Esophagus squamous epithelium (tissue), 5 donors: ENCODE results near the gene PUS1. TPM values are rescaled to one million over a fixed set of nuclear protein-coding genes. Genes with fewer than 3 reads are reported as not detected.

Experiments used
- DNase-seq: peaks from one replicate; lab custom pipeline; 2025; lab: John Stamatoyannopoulos, UW
- H3K27ac ChIP-seq, 4 donors: fragments of 200-600 bp; sonication (generic); one replicate each; pipeline ENCODE4 v1.5.1; 2016 to 2019; ENCODE audit warnings: mild to moderate bottlenecking in 1 of 4
- H3K27me3 ChIP-seq, 4 donors: fragments of 200-600 bp; sonication (generic); 1 replicate in 3 of 4; 2 replicates in 1 of 4; pipeline versions ENCODE4 v1.5.1 to v1.6.0; 2017 to 2021; ENCODE audit warnings: antibody characterized with exemption in 1 of 4
- H3K36me3 ChIP-seq, 3 donors: fragments of 200-600 bp; sonication (generic); one replicate each; pipeline ENCODE4 v1.5.1; 2016 to 2019
- H3K4me1 ChIP-seq, 3 donors: fragments of 200-600 bp; sonication (generic); one replicate each; pipeline ENCODE4 v1.5.1; 2017 to 2019
- H3K4me3 ChIP-seq, 4 donors: fragments of 200-600 bp; sonication (generic); 1 replicate in 3 of 4; 2 replicates in 1 of 4; pipeline ENCODE4 v1.5.1; 2016 to 2019; ENCODE audit warnings: mild to moderate bottlenecking in 2 of 4, moderate library complexity in 1 of 4
- H3K9me3 ChIP-seq, 3 donors: fragments of 200-600 bp; sonication (generic); one replicate each; pipeline ENCODE4 v1.5.1; 2016 to 2019
- CTCF ChIP-seq, 6 experiments: fragments of 450-650 bp in 4 of 6; fragments of 200-600 bp in 2 of 6; sonication (generic) in 2 of 6; IDR thresholded peaks; one replicate each; pipeline ENCODE4 v1.5.1; 2016 to 2019; ENCODE audit warnings: antibody characterized with exemption in 6 of 6, mild to moderate bottlenecking in 4 of 6, moderate library complexity in 4 of 6
- POLR2A ChIP-seq, 4 donors: fragments of 450-650 bp; IDR thresholded peaks; one replicate each; pipeline ENCODE4 v1.6.1; 2017; ENCODE audit warnings: antibody characterized with exemption in 4 of 4, mild to moderate bottlenecking in 4 of 4, moderate library complexity in 3 of 4
- WGBS, 2 donors: methylation state at CpG; one replicate each; pipeline ENCODE4 v1.1.5; 2018; 5-methylcytosine and 5-hydroxymethylcytosine counted together
- intact Hi-C: fragments of 100-400 bp; cut with DNase I; formaldehyde crosslinking; loops from one replicate; pipeline ENCODE4 v1.15.0; 2022
- total RNA-seq, 4 donors: library from RNA; depleted of rRNA; stranded (reverse); fragments of >200 nt; gene quantifications; one replicate each; pipeline ENCODE4 v1.1.0, GENCODE V29; 2016
- donor health status: DM: yes; HTN: yes; CAD: no.

PUS1 gene
- total RNA-seq, 4 donors from 2014 or later, result 8.1 to 24.2 (median 19.8) TPM

GRCh38 chr12:131919051-131919347 lies 10.1 kb upstream of the PUS1 start:
- H3K4me1 ChIP-seq, result peaks cover 0 to 14% (median 0%) of the 10 kb centered on the region in 3 donors
- H3K36me3 ChIP-seq, result peaks cover 43 to 88% (median 46%) of the 10 kb centered on the region in 3 donors
- no peak for DNase-seq
- 81 to 87% methylated on average over 5 of the region's 19 CpGs for WGBS, 2 donors
- no peak overlapping the region for H3K27ac ChIP-seq
- no peaks in the 10 kb centered on the region for H3K27me3 ChIP-seq
- no peaks in the 10 kb centered on the region for H3K9me3 ChIP-seq
- TF ChIP-seq CTCF (IDR thresholded peaks at IDR 0.05), result no peak
- TF ChIP-seq POLR2A (IDR thresholded peaks at IDR 0.05), result no peak
- intact Hi-C loops, result no loop called here
- H3K4me3 ChIP-seq, result no peak overlapping the region

GRCh38 chr12:131919366-131920156 lies 9.5 kb upstream of the PUS1 start:
- DNase-seq, result no peak
- peaks cover 38 to 83% (median 44%) of the 10 kb centered on the region in 3 donors for H3K36me3 ChIP-seq

GRCh38 chr12:131920157-131920508 lies 8.9 kb upstream of the PUS1 start:
- H3K9me3 ChIP-seq, result no peaks in the 10 kb centered on the region
- H3K27me3 ChIP-seq, result no peaks in the 10 kb centered on the region
- DNase-seq, result no peak
- H3K27ac ChIP-seq, result no peak overlapping the region
- intact Hi-C loops, result no loop called here
- H3K4me3 ChIP-seq, result no peak overlapping the region
- WGBS, 2 donors, result 88 to 90% methylated on average over 5 to 11 of the region's 14 CpGs
- TF ChIP-seq POLR2A (IDR thresholded peaks at IDR 0.05), result no peak
- TF ChIP-seq CTCF (IDR thresholded peaks at IDR 0.05), result no peak
- H3K4me1 ChIP-seq, result peaks cover 0 to 21% (median 4%) of the 10 kb centered on the region in 3 donors
- H3K36me3 ChIP-seq, result peaks cover 32 to 77% (median 38%) of the 10 kb centered on the region in 3 donors

More at GRCh38 chr12:131919366-131920156, 9.5 kb upstream of the PUS1 start:
- WGBS, 2 donors, result 95 to 100% methylated on average over 1 to 9 of the region's 37 CpGs
- Histone ChIP-seq H3K4me3 (no peak overlapping the region), H3K27ac (no peak overlapping the region), H3K27me3 (no peaks in the 10 kb centered on the region), H3K9me3 (no peaks in the 10 kb centered on the region), H3K4me1 (peaks cover 0 to 19% (median 3%) of the 10 kb centered on the region in 3 donors)
- TF ChIP-seq CTCF (IDR thresholded peaks at IDR 0.05) (no peak), POLR2A (IDR thresholded peaks at IDR 0.05) (no peak)
- intact Hi-C loops, result no loop called here

- intact Hi-C loops, result no loop called here
- Histone ChIP-seq H3K4me1 (peaks cover 0 to 21% (median 4%) of the 10 kb centered on the region in 3 donors), H3K9me3 (no peaks in the 10 kb centered on the region), H3K27ac (no peak overlapping the region), H3K36me3 (peaks cover 23 to 67% (median 29%) of the 10 kb centered on the region in 3 donors), H3K27me3 (no peaks in the 10 kb centered on the region), H3K4me3 (no peak overlapping the region)
- DNase-seq, result no peak
- WGBS, 2 donors, result 85 to 87% methylated on average over 3 to 17 of the region's 35 CpGs
- no peak for TF ChIP-seq CTCF (IDR thresholded peaks at IDR 0.05)
- no peak for TF ChIP-seq POLR2A (IDR thresholded peaks at IDR 0.05)
Measured at GRCh38 chr12:131920902-131921840, 7.9 kb upstream of the PUS1 start.
